Psoas muscle (tissue), 8 donors: Measurements from ENCODE around the gene MAN2A2. TPM values are rescaled to one million over a fixed set of nuclear protein-coding genes. Genes with fewer than 3 reads are reported as not detected.
A peak's percentile ranks its signal among the peaks of the same experiment; 100 is the strongest.

Experiments used
- ATAC-seq, 4 donors: fragments of 200-7000 bp; cut with Tn5 transposase; one replicate each; pipeline ENCODE4 v1.9.1; 2020; ENCODE audit warnings: moderate library complexity in 3 of 4, mild to moderate bottlenecking in 2 of 4
- DNase-seq, 2 donors: peaks; one replicate each; pipeline ENCODE4 v3.0.0-alpha.2; 2020
- H3K27ac ChIP-seq: fragments of 200-600 bp; one replicate; pipeline ENCODE4 v1.8.0; 2022
- H3K27me3 ChIP-seq, 3 donors: fragments of 200-600 bp in 1 of 3; one replicate each; pipeline versions ENCODE4 v1.6.1 to v1.8.0; 2013 to 2022; ENCODE audit warnings: low read length in 2 of 3, mild to moderate bottlenecking in 2 of 3, moderate library complexity in 1 of 3; ENCODE audit not compliant: insufficient read depth in 3 of 3
- H3K36me3 ChIP-seq, 2 donors: fragments of 200-600 bp in 1 of 2; one replicate each; pipeline versions ENCODE4 v1.6.1 to v1.8.0; 2013 to 2022; ENCODE audit warnings: low read depth in 1 of 2, mild to moderate bottlenecking in 1 of 2, moderate library complexity in 1 of 2; ENCODE audit not compliant: insufficient read depth in 1 of 2
- H3K4me1 ChIP-seq: fragments of 200-600 bp; one replicate; pipeline ENCODE4 v1.8.0; 2022
- H3K4me3 ChIP-seq: fragments of 200-600 bp; one replicate; pipeline ENCODE4 v1.8.0; 2022; ENCODE audit warnings: mild to moderate bottlenecking
- H3K9me3 ChIP-seq: fragments of 200-600 bp; one replicate; pipeline ENCODE4 v1.8.0; 2022
- WGBS, 3 donors: extraction: QIAGEN DNeasy Blood & Tissue Kit; methylation state at CpG; one replicate each; pipeline versions ENCODE4 v1.1.6 to v1.1.7; 2013; 5-methylcytosine and 5-hydroxymethylcytosine counted together
- intact Hi-C, 2 donors: fragments of 100-400 bp; cut with DNase I; formaldehyde crosslinking; loops; one replicate each; pipeline versions ENCODE4 v1.11.0 to v1.14.2; 2022
- polyA plus RNA-seq, 3 donors: library from polyadenylated mRNA; stranded (reverse); fragments of 200-250 nt; gene quantifications; one replicate each; pipeline ENCODE4 v1.2.3, GENCODE V29; 2013
- total RNA-seq, 4 donors: library from RNA; stranded (reverse); fragmentation: NEBNext Ultra II Directional in 2 of 4; extraction: Animal tissue kit (Norgen Biotek cat#: 25700) in 2 of 4; gene quantifications; one replicate each; pipeline versions ENCODE4 v1.2.1 to v1.2.4, GENCODE V29; 2021 to 2023
- TF ChIP-seq, protein P1 (sequence below): fragments of 200-600 bp; IDR thresholded peaks from one replicate; pipeline ENCODE4 v1.8.0; 2022; ENCODE audit warnings: antibody characterized with exemption
- donor health status: healthy with polysubstance abuse.
- donor health status: DM: no; HTN: no; CAD: no; lungs with moderate emphysema.
- donor health status: Bipolar disorder and iron deficiency.
- donor health status: healthy.
- donor health status: DM: yes; HTN: yes; CAD: no.
- donor health status: DM: no; HTN: no; CAD: no.
- donor health status: DM: no; HTN: no; CAD: no.
- donor health status: DM: yes; HTN: yes; CAD: no.

MAN2A2 gene
- total and polyA plus RNA-seq, 7 donors: 22.9 to 127 (median 111) TPM

DNA sequence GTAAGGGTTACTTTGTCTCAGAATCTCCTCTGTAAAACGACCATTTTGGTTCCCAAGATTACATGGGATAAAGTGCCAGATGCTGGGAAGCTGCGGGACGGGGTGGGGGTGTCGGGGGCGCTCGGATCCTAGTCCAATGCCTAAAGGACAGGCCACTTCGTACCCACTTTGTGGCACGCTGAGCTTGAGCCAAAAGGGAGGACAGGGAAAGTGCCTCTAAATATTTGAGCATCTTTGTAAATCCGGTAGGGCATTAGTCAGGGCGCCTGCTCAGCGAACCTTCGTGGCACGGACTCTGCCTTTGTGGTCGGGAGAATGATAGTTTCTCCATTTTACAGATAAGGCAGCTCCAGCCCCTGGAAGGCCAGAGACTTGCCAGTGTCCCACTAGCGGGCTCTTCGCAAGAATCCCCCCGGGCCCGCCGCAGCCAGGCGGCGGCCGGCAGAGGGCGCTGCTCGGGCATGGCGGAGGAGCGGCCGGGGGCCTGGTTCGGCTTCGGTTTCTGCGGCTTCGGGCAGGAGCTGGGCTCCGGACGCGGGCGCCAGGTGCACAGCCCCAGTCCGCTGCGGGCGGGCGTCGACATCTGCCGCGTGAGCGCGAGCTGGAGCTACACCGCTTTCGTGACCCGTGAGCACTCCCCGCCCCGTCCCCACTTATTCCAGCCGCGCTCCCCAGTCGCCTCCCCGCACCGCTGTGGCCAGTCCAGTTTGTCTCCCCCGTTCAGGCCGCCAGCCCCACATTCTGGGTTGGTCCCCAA is 53.4 kb downstream of the MAN2A2 start:
- Histone ChIP-seq H3K4me3 (peak overlapping the region; percentile 66), H3K9me3 (no peaks in the 10 kb centered on the region), H3K27me3 (no peaks in the 10 kb centered on the region), H3K36me3 (peaks cover 2 to 37% of the 10 kb centered on the region in 2 donors), H3K27ac (peak overlapping the region; percentile 61), H3K4me1 (peaks cover 28% of the 10 kb centered on the region)
- DNase-seq: peak; percentile 81 to 91
- ATAC-seq: peak; percentile 47 to 64 (median 60)
- 4 to 5% (median 5%) methylated on average over 45 to 56 of the region's 56 CpGs for WGBS, 3 donors
- intact Hi-C loops: loop anchor here (2.0 to 5.0 kb wide), 6 partner anchors 36 to 316 kb away; partner anchors contain the start of gene PRC1 (in 1 of the 2)
- TF ChIP-seq, protein P1, sequence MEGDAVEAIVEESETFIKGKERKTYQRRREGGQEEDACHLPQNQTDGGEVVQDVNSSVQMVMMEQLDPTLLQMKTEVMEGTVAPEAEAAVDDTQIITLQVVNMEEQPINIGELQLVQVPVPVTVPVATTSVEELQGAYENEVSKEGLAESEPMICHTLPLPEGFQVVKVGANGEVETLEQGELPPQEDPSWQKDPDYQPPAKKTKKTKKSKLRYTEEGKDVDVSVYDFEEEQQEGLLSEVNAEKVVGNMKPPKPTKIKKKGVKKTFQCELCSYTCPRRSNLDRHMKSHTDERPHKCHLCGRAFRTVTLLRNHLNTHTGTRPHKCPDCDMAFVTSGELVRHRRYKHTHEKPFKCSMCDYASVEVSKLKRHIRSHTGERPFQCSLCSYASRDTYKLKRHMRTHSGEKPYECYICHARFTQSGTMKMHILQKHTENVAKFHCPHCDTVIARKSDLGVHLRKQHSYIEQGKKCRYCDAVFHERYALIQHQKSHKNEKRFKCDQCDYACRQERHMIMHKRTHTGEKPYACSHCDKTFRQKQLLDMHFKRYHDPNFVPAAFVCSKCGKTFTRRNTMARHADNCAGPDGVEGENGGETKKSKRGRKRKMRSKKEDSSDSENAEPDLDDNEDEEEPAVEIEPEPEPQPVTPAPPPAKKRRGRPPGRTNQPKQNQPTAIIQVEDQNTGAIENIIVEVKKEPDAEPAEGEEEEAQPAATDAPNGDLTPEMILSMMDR: peak; percentile 93

DNA sequence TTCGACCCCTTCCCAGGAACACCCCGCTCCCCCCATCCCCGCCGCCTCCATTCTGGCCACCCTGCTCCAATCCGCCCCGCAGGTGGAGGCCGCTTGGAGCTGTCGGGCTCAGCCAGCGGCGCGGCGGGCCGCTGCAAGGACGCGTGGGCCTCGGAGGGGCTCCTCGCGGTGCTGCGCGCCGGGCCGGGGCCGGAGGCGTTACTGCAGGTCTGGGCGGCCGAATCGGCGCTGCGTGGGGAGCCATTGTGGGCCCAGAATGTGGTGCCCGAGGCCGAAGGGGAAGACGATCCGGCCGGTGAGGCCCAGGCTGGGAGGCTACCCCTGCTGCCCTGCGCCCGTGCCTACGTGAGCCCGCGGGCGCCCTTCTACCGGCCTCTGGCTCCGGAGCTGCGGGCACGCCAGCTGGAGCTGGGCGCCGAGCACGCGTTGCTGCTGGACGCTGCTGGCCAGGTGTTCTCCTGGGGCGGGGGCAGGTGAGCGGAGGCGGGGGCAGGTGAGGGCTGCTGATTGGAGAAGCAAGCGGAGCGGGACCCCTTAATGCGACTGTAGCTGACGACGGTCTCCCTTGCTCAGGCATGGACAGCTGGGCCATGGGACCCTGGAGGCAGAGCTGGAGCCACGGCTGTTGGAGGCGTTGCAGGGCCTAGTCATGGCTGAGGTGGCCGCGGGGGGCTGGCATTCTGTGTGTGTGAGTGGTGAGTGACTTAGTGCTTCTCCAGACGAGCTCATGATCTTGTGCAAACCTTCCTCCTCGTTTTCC is 54.1 kb downstream of the MAN2A2 start:
- peak overlapping the region; percentile 66 for H3K4me3 ChIP-seq
- intact Hi-C loops: loop anchor here (2.0 to 5.0 kb wide), 6 partner anchors 35 to 315 kb away; partner anchors contain the start of gene PRC1 (in 1 of the 2)
- no peaks in the 10 kb centered on the region for H3K27me3 ChIP-seq
- H3K36me3 ChIP-seq: peaks cover 2 to 37% of the 10 kb centered on the region in 2 donors
- DNase-seq (no peak), ATAC-seq (peak; percentile 5 to 29 (median 12))
- peaks cover 28% of the 10 kb centered on the region for H3K4me1 ChIP-seq
- 9 to 22% (median 12%) methylated on average over 40 to 63 of the region's 63 CpGs for whole genome bisulfite sequencing, 3 donors
- H3K9me3 ChIP-seq: no peaks in the 10 kb centered on the region
- TF ChIP-seq, protein P1: no peak
- H3K27ac ChIP-seq: peak overlapping the region; percentile 61

DNA sequence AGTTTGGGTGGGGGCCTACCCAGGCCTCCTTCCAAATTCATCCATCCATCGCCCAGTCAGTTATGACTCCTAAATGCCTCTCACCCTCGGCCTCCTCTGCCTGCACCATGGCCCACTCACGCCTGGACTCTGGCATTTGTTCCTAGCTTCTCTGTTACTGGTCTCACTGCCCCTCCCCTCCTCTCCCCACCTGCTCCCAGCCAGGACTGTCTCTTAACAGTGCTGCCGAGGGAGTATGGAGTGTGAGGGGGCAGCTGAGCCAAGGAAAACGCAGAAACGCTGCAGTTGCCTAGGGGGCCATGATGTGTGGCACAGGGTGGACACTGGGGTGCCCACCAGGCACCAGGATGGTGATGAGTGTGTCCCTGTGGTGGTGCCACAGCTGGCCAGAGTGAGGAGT is 54.7 kb downstream of the MAN2A2 start:
- DNase-seq (no peak), ATAC-seq (no peak)
- Histone ChIP-seq H3K4me3 (peak overlapping the region; percentile 66), H3K27me3 (no peaks in the 10 kb centered on the region), H3K9me3 (no peaks in the 10 kb centered on the region), H3K4me1 (peaks cover 28% of the 10 kb centered on the region), H3K36me3 (peaks cover 2 to 37% of the 10 kb centered on the region in 2 donors), H3K27ac (peak overlapping the region; percentile 61)
- TF ChIP-seq, protein P1: no peak
- 57 to 73% (median 58%) methylated on average over 6 of the region's 6 CpGs for WGBS, 3 donors
- intact Hi-C loops: loop anchor here (2.0 to 5.0 kb wide), 6 partner anchors 35 to 315 kb away; partner anchors contain the start of gene PRC1 (in 1 of the 2)

DNA sequence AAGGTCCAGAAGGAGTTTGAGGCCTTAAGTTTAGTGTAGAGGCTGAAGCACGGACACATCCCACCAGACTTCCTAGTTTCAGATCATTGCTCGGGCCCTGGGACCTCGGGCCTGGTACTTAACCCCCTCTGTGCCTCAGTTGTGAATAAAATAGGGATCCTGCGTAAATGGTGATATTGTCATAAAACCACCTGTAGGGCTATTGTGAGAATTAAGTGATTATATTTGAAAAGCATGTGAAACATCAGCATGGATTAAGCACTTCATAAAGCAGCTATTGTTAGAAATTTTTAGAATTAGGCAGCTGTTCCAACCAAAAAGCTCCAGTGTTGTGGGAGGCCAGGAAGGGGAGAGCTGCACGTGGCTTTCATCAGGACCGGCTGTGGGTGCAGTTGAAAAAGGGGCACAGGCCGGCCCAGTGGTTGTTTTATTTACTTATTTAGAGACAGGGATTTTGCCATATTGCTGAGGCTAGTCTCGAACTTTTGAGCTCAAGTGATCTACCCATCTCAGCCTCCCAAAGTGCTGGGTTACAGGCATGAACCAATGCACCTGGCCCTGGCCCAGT is 56.0 kb downstream of the MAN2A2 start:
- H3K4me1 ChIP-seq: peaks cover 28% of the 10 kb centered on the region
- WGBS, 3 donors: 53 to 68% (median 55%) methylated on average over 8 of the region's 8 CpGs
- intact Hi-C loops: loop anchor here (5.0 kb wide), 4 partner anchors 33 to 313 kb away; partner anchors contain the start of gene PRC1 (in 1 of the 2)
- H3K9me3 ChIP-seq: no peaks in the 10 kb centered on the region
- DNase-seq (no peak), ATAC-seq (no peak)
- TF ChIP-seq, protein P1: no peak
- H3K27me3 ChIP-seq: no peaks in the 10 kb centered on the region
- no peak overlapping the region for H3K4me3 ChIP-seq
- H3K36me3 ChIP-seq: peaks cover 6 to 36% of the 10 kb centered on the region in 2 donors
- H3K27ac ChIP-seq: peak overlapping the region; percentile 63
